SW480 (cell line): ENCODE results near the gene TPPP3.
"Not testable (repeated sequence)": the region's sequence is repeated elsewhere in the genome, so short reads cannot be mapped to it uniquely, and the experiment has no call there.

Experiments used
- DNase-seq: peaks from one replicate; pipeline ENCODE4 v3.0.0-alpha.2; 2016; ENCODE audit warnings: low spot score

TPPP3 gene

DNA sequence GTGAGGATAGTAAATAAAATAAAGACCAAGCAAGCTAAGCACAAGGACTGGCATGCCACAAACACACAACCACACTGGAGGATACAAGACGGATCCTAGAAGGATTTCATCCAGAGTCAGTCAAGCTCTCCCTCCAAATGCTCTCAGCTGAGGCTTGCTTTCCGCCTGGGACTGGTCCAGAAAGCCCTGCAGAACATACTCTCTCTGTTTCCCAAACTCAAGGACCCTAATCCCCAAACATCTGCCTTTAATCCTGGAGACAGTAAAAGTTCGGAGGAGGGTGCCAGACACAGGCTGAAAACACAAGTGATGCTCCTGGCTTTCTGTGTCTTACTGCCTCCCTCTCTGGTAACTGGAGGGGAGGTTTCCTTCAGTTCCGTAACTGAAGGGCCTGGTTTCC, 32.3 kb upstream of the TPPP3 start:
- DNase-seq, result no peak

GRCh38 chr16:67425061-67425460, 31.8 kb upstream of the TPPP3 start:
- no peak for DNase-seq

DNA sequence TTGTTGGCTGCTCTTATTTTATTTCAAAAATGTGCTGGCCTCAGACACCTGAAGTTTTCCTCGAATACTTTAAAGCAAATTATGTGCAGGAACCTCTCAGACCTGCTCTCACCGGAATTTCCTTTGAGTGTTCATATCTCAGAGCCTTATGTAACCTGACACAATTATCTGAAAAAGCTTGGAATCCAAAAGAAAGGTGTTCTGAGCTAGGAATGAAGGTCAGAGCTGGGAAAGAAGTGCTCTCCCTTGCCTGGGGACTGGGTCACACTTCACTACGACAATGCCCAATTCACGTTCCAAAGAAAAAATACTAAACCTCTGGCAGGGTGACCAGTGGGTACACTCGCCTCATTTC, 30.9 kb upstream of the TPPP3 start:
- no peak for DNase-seq

- no peak for DNase-seq
These were observed 30.4 kb upstream of the TPPP3 start for GRCh38 chr16:67423611-67424260.

DNA sequence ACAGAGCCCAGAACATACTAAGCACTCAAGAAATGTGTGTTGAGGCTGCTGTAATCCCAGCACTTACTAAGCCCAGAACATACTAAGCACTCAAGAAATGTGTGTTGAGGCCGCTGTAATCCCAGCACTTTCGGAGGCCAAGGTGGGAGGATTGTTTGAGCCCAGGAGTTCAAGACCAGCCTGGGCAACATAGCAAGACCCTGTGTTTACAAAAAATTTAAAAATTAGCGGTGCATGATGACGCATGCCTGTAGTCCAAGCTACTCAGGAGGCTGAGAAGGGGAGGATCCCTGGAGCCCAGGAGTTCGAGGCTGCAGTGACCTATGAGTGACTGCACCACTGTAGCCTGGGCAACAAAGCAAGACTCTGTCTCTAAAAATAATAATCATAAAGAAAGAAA, 29.7 kb upstream of the TPPP3 start:
- no peak for DNase-seq

DNA sequence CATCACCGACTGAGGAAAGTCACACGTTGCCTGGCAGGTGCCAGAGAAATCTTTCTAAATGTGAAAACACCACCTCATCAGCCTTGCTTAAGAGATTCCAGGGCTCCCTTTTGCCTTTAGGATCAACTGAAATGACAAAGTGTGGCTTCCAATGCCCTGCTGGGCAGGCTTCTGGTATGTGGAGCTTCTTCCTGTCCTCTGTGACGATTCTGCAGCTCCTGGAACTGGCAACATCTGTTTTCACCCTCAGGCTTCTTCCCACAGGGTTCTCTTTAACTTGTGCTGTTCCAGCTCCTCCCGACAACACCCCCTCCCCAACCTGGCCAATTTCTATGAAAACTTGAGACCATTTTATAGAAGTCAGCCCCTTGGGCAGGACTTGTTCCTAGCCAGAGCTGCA, 27.7 kb upstream of the TPPP3 start:
- no peak for DNase-seq

GRCh38 chr16:67419931-67420330, 26.6 kb upstream of the TPPP3 start:
- DNase-seq, result no peak

DNA sequence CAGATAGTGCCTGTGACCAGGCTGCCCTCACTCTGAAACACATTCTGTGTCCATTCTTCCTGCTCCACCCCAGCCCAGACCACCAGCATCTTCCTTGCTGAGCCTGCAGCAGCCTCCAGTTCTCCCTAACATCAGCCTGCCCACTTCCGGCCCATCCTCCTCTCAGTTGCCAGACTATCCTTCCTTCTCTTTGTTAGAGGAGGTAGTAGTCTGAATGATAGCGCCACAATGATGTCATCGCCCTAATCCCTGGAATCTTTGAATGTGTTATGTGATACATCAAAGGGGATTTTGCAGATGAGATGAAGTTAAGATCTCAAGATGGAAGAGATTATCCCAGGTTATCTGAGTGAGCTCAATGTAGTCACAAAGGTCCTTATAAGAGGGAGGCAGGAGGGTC, 26.2 kb upstream of the TPPP3 start:
- no peak for DNase-seq

DNA sequence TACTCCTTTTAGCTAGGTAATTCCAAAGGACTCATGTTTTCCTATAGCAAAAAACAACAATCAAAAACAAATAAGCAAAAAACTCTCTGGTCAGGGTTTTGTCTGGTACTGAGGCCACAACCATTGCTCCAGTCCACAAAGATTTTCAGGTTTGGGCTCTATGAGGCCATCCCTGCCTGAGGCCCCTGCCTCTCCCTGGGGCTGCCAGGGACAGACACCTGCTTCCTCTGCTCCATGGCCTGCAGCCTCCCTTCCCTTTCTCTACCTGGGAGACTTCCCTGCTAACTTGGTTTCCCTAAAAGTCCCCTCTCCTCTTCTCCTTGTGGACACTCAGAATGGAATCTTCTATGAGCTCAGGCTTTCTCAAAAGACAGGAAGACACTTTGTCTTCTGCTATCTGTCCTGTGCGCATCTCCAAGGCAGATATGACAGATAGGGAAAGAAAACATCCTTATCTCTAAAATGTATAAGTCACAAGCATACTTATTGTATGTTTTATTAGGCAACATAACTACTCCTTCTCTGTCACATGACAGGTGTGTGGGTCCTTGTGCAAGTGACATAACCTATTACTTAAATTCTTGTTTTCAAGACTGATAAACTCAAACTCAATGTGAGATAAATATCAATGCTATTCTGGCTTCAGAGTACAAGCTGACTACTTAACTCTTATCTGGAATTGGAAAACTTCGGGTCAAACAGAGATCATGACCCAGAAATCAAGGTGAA, 24.2 kb upstream of the TPPP3 start:
- DNase-seq, result no peak

DNA sequence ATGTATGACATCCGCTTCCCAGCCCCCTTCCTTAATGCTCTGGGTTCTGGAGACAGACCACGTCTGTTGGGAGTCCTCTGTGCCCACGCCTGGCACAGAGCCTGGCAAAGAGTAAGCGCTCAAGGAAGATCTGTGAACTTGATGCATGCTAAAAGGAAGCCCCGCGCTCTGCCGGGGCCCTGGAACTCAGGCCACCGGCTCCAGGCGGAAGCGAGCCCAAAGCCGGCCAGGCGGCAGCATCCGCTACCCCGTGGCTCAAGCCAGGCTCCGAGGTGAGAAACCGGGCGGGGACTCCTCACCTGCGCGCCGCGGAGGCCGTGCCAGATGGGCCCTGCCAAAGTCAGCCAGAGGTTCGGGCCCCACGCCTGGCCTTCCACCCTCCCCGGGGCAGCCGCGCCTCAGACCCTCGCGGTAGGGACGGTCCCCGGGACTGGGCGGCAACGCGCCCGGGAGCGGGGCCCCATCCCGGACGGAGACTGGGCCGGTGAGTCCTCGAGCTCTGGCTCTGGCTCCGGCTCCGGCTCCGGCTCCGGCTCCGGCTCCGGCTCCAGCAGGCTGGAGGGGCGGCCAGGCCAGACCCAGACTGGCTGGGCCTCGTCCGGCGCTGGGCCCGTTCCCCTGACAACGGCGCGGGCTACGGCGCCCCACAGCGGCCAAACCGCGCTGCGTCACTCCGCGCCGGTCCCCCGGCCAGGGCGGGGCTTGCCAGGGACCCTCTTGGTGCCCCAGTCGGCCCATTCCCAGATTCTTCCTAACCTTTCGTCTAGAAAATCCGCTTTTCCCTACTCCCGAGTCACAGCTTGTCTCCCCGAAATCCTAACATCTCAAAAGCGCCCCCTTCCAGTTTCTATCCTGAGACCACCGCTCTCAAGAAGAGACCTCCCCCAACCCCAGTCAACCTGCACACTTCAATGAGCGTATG, 22.8 kb upstream of the TPPP3 start, which contains the start of gene ZDHHC1:
Gene ZDHHC1, minus strand, starts transcription at position 606 of the 922 bp plus-strand sequence. CDS start 8,702 bp downstream, outside the sequence.
- no peak for DNase-seq

DNA sequence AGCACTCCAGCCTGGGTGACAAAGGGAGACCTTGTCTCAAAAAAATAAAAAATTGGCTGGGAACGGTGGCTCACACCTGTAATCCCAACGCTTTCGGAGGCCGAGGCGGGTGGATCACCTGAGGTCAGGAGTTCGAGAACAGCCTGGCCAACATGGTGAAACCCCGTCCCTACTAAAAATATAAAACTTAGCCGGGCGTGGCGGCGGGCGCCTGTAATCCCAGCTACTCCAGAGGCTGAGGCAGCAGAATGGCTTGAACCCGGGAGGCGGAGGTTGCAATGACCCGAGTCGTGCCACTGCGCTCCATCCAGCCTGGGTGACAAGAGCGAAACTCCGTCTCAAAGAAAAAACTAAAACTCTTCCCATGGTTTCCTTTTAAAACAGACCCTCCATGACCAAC, 22.1 kb upstream of the TPPP3 start:
- not testable (repeated sequence) for DNase-seq

DNA sequence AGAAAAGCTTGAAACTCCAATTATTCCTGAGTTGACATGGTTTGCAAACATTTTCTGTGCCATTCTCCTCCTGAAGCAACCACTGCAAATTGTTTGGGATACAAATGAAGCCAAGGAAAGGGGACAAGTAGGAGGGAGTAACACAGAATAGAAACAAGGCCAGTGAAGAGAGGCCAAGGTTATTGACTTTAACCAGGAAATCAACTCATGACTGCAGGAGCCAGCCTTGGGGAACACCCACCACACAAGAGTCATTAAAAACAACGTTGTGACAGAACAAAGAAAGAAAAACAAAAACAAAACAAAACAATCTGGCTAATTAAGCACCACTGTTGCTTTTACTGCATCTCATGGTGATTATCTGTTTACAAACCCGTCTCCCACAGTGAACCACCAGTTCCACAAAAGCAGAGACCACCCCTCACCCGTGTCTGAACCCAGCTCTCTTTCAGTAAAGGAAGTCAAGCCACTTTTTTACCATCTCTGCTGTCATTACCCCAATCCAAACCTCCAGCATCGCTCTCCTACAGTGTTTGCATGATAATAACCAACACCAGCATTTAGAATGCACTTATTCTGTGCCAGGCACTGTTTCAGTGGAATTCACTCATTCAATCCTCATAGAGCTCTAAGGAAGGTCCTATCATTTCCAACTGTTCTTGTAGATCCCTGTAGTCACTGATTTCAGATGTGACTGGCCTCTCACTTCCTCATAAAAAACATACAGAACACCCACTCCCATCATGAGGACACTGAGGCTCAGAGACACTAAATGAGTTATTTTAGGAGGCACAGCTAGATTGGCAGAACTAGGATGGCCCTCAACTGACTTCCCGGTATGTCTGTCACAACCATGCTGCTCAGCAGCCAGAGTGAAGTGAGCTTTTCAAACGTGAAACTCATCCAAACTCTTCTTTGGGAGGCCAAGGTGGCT, 20.9 kb upstream of the TPPP3 start:
- no peak for DNase-seq

DNA sequence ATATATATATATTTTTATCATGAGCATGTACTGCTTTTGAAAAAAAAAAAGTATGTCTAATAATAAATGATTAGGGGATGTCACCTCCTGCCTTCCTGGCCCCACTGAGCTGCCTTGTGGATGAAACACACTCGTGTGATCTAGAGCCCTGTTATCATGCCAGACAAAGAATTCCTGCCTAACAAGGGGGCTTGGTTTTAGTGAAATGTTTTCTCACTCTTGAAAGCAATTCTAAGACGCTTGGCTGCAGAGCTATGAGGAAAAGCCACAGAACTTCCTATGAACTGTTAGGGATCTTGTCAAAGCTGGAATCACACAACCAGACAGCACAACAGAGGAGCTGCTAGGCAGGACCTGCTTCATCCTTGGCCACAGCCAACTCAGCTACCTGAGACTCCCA, 19.0 kb upstream of the TPPP3 start:
- no peak for DNase-seq

GRCh38 chr16:67411339-67411738, 18.0 kb upstream of the TPPP3 start:
- DNase-seq, result no peak

- DNase-seq, result no peak
These were observed 16.3 kb upstream of the TPPP3 start for GRCh38 chr16:67409631-67410030.

- DNase-seq, result no peak
These were observed 14.6 kb upstream of the TPPP3 start for GRCh38 chr16:67407788-67408452.

DNA sequence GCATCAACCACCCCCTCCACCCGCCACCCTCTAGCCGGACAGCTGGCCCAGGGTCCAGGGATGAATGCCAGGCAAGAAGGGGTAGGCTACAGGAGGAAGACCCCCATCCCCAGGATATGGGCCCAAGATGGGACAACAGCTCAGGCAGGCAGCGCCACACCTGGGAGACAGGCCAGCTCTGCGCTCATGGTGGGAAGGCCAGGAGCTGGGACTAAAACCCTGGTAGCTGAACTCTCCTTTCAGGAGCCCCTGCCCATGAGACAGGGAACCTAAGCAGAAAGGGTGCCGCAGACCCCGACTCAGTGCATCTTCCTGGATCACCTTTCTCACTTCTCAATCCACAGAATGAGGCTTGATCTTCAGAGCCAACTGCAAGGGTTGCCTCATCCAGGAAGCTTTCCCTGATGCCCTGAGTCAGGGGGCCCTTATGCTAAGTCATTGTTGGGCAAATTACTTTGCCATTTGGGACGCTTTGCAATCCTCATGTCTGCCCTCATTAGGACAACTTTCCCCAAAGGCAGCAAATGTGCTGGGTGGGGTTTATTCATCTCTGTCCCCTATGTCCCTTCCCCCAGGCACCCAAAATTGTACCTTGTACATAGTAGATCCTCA, 14.0 kb upstream of the TPPP3 start:
- no peak for DNase-seq

DNA sequence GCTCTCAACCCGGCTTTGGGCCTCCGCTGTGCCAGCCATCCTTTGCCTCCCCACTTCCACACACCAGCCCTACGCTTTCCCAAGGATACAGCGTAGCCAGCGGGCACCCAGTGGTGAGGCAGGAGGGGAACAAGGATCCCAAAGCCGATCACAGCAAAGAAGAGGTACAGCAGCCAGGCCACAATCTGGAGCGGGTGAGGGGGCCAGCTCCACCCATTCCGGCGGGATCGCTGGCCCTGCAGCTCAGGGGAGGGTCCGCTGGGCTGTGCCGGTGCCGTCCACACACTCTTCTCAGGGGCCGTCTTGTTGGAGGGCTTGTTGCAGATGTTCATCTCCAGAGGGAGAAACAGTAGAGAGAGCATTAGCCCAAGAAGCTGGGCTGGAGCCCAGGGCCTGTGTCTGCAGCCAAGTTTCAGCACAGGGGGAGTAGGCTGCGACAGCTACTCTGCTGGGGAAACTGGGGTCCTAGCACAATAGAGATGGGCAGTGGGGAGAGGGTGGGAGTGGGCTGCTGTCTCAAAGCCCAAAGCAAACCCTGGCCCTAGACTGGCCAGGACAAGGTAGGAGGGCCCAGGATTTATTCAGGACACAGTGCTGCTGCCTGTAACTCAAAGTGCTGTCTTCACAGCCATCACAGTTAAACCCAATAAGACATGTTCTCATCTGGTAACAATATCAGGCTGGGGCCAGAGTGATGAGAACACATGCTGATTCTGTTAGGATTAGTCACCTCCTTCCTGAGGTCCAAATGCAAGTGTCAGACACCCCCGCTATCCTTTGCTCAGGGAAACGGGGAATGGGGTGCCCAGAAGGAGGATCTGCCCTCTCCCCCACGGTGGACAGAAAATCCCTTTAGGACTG, 13.0 kb upstream of the TPPP3 start:
- no peak for DNase-seq

- no peak for DNase-seq
These were observed 12.0 kb upstream of the TPPP3 start for GRCh38 chr16:67405336-67405735.

GRCh38 chr16:67404740-67405226, 11.5 kb upstream of the TPPP3 start:
- DNase-seq, result peak; percentile 47
